ENCODE measurements around the gene CRELD1. TPM values are rescaled to one million over a fixed set of nuclear protein-coding genes. Genes with fewer than 3 reads are reported as not detected.

CRELD1 gene
- total and polyA plus RNA-seq, 9 of the 15 experiments (the other 6 are each of a cell fraction or from before 2014, with no cell fraction given): 3.3 to 25.8 (median 16.5) TPM

GRCh38 chr3:9913601-9914000 is 20.0 kb upstream of the CRELD1 start:
- CTCF ChIA-PET (ENCODE audit: low intra/inter-chr PET ratio): no interaction called here
- intact Hi-C loops (cut with micrococcal nuclease): no loop called here
- Histone ChIP-seq H3K36me3 (ENCODE audit: control insufficient read depth, insufficient read depth, low read length) (no peaks in the 10 kb centered on the region), H3K9me3 (replicated peaks; ENCODE audit: control insufficient read depth, insufficient read depth, low read depth, low read length) (no peaks in the 10 kb centered on the region), H3K9me1 (ENCODE audit: control insufficient read depth, insufficient read depth, low read length) (peaks cover 3% of the 10 kb centered on the region), H3K4me3 (no peak overlapping the region), H3K9ac (ENCODE audit: insufficient read depth in 1 of 2, low read depth in 2 of 2, low read length in 2 of 2) (peak overlapping the region in 1 of 2 experiments; percentile 41; a peak in 1 of 4 replicates), H3K4me2 (ENCODE audit: insufficient read depth, low read length) (no peak overlapping the region), H2AFZ (ENCODE audit: low read depth, low read length) (peak overlapping the region; percentile 7; the same call in 1 of the 2 replicates), H3K79me2 (ENCODE audit: control insufficient read depth, insufficient read depth, low read length) (no peaks in the 10 kb centered on the region), H3K27ac (ENCODE audit: extremely low read depth, low read depth, low read length) (no peak overlapping the region), H3K4me1 (replicated peaks in 1 of 2; ENCODE audit: control insufficient read depth in 2 of 2, insufficient read depth in 2 of 2, low read length in 2 of 2) (peaks cover 30 to 49% of the 10 kb centered on the region in 2 experiments), H4K20me1 (replicated peaks; ENCODE audit: control insufficient read depth, insufficient read depth, low read length) (no peaks in the 10 kb centered on the region), H3K27me3 (ENCODE audit: control insufficient read depth in 2 of 2, insufficient read depth in 2 of 2, low read length in 2 of 2) (no peaks in the 10 kb centered on the region)
- FAIRE-seq (no peak), ATAC-seq (no peak), DNase-seq (ENCODE audit: extremely low read depth in 1 of 4, low spot score in 3 of 4) (no peak)
- BruUV-seq (replicated peaks): no TSS peak
- POLR2A ChIA-PET: interaction anchor here (1.0 to 3.6 kb wide), 8 partner anchors 8 to 64 kb away, joined by 3 to 28 read pairs (median 6); partner anchors contain the start of genes CRELD1 and IL17RE
- TF ChIP-seq CBX1 (IDR thresholded peaks at IDR 0.05; ENCODE audit: low read depth) (no peak), ZNF280A (IDR thresholded peaks at IDR 0.05; ENCODE audit: low read depth, partially characterized antibody) (no peak), RHOXF2B (CRISPR knock-in tag; conservative IDR thresholded peaks at IDR 0.05) (no peak), ZNF780A (CRISPR knock-in tag; IDR thresholded peaks at IDR 0.05) (no peak), ZNF395 (CRISPR knock-in tag; IDR thresholded peaks at IDR 0.05) (no peak)
- TF ChIP-seq, protein P1, sequence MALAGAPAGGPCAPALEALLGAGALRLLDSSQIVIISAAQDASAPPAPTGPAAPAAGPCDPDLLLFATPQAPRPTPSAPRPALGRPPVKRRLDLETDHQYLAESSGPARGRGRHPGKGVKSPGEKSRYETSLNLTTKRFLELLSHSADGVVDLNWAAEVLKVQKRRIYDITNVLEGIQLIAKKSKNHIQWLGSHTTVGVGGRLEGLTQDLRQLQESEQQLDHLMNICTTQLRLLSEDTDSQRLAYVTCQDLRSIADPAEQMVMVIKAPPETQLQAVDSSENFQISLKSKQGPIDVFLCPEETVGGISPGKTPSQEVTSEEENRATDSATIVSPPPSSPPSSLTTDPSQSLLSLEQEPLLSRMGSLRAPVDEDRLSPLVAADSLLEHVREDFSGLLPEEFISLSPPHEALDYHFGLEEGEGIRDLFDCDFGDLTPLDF (CRISPR knock-in tag; IDR thresholded peaks at IDR 0.05): no peak
- 81% methylated on average over 5 of the region's 5 CpGs for WGBS (ENCODE audit: insufficient coverage, low coverage, missing lambda C conversion rate)
- in situ Hi-C loops (cut with MboI): no loop called here
